Neural crest cell (in vitro differentiated cells): ENCODE measurements around the gene EPHA5. TPM values are rescaled to one million over a fixed set of nuclear protein-coding genes. Genes with fewer than 3 reads are reported as not detected.
"Not testable (repeated sequence)": the region's sequence is repeated elsewhere in the genome, so short reads cannot be mapped to it uniquely, and the experiment has no call there.

Source experiments
- DNase-seq: peaks from one replicate; pipeline ENCODE4 v3.0.0; 2021; ENCODE audit warnings: low read depth, mixed read lengths, low spot score
- H3K27ac Mint-ChIP-seq: one replicate; pipeline ENCODE4 v1.8.0; 2021; ENCODE audit warnings: mild to moderate bottlenecking, mixed read lengths; ENCODE audit not compliant: unreplicated experiment
- H3K27me3 Mint-ChIP-seq: 2 replicates; pipeline ENCODE4 v1.8.0; 2021; ENCODE audit warnings: low read depth, mild to moderate bottlenecking, mixed read lengths
- H3K36me3 Mint-ChIP-seq: 2 replicates; pipeline ENCODE4 v1.8.0; 2021; ENCODE audit warnings: low read depth, mild to moderate bottlenecking, mixed read lengths
- H3K4me1 Mint-ChIP-seq: 2 replicates; pipeline ENCODE4 v1.8.0; 2021; ENCODE audit warnings: mixed read lengths
- H3K4me3 Mint-ChIP-seq: one replicate; pipeline ENCODE4 v1.8.0; 2021; ENCODE audit warnings: mild to moderate bottlenecking, mixed read lengths
- H3K9me3 Mint-ChIP-seq: 2 replicates; pipeline ENCODE4 v1.8.0; 2021; ENCODE audit warnings: mixed read lengths
- total RNA-seq: library from RNA; stranded (reverse); gene quantifications from 2 replicates; pipeline ENCODE4 v1.2.1, GENCODE V29; 2021
- TF ChIP-seq, protein P1 (sequence below): fragments of 200-600 bp; sonication (generic); conservative IDR thresholded peaks from 2 replicates; pipeline ENCODE4 v1.5.0; 2021; ENCODE audit warnings: antibody characterized with exemption, mild to moderate bottlenecking

Gene EPHA5
- total RNA-seq, 1 donor from 2014 or later = 0.07 TPM

- Mint-ChIP-seq H3K27ac (no peak overlapping the region), H3K4me1 (no peaks in the 10 kb centered on the region), H3K4me3 (no peak overlapping the region), H3K36me3 (no peaks in the 10 kb centered on the region), H3K9me3 (no peaks in the 10 kb centered on the region), H3K27me3 (no peaks in the 10 kb centered on the region)
- DNase-seq = no peak
- TF ChIP-seq, protein P1, sequence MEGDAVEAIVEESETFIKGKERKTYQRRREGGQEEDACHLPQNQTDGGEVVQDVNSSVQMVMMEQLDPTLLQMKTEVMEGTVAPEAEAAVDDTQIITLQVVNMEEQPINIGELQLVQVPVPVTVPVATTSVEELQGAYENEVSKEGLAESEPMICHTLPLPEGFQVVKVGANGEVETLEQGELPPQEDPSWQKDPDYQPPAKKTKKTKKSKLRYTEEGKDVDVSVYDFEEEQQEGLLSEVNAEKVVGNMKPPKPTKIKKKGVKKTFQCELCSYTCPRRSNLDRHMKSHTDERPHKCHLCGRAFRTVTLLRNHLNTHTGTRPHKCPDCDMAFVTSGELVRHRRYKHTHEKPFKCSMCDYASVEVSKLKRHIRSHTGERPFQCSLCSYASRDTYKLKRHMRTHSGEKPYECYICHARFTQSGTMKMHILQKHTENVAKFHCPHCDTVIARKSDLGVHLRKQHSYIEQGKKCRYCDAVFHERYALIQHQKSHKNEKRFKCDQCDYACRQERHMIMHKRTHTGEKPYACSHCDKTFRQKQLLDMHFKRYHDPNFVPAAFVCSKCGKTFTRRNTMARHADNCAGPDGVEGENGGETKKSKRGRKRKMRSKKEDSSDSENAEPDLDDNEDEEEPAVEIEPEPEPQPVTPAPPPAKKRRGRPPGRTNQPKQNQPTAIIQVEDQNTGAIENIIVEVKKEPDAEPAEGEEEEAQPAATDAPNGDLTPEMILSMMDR = no peak
These were observed 332.9 kb downstream of the EPHA5 start for GRCh38 chr4:65337371-65337770.

GRCh38 chr4:65336465-65336864, 333.8 kb downstream of the EPHA5 start:
- Mint-ChIP-seq H3K4me1 (no peaks in the 10 kb centered on the region), H3K27me3 (no peaks in the 10 kb centered on the region), H3K36me3 (no peaks in the 10 kb centered on the region), H3K27ac (no peak overlapping the region), H3K4me3 (no peak overlapping the region), H3K9me3 (no peaks in the 10 kb centered on the region)
- TF ChIP-seq, protein P1 = no peak
- no peak for DNase-seq

- Mint-ChIP-seq H3K27me3 (no peaks in the 10 kb centered on the region), H3K27ac (no peak overlapping the region), H3K36me3 (no peaks in the 10 kb centered on the region), H3K4me1 (no peaks in the 10 kb centered on the region), H3K9me3 (no peaks in the 10 kb centered on the region), H3K4me3 (no peak overlapping the region)
- DNase-seq = no peak
- TF ChIP-seq, protein P1 = no peak
These were observed 353.8 kb downstream of the EPHA5 start for GRCh38 chr4:65316534-65316933.

- H3K36me3 Mint-ChIP-seq = no peaks in the 10 kb centered on the region
- TF ChIP-seq, protein P1 = no peak
- H3K4me3 Mint-ChIP-seq = peak overlapping the region; percentile 20
- no peak for DNase-seq
- peaks cover 5% of the 10 kb centered on the region for H3K9me3 Mint-ChIP-seq
- H3K4me1 Mint-ChIP-seq = peaks cover 8% of the 10 kb centered on the region
- no peak overlapping the region for H3K27ac Mint-ChIP-seq
- H3K27me3 Mint-ChIP-seq = no peaks in the 10 kb centered on the region
These were observed 359.2 kb downstream of the EPHA5 start for GRCh38 chr4:65311120-65311519.

DNA sequence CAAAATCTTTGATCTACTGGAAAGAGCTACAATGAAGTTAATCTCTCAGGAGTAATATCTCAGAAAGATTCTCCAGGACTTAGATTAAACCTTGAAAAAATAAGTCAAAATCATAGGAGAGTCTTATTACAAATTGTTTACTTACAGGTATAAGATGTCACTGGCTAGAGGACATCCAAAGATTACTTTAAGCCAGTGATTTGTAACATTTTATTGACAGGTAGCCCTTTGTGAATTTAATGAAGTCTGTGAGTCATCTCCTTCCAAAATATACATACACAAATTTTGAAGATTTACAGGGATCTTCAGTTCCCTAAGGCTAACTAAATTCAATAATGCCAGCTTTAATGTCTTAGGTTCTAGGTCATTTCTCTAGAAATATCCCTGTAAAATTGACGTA, 359.7 kb downstream of the EPHA5 start:
- Mint-ChIP-seq H3K9me3 (peaks cover 5% of the 10 kb centered on the region), H3K4me1 (peaks cover 8% of the 10 kb centered on the region), H3K36me3 (no peaks in the 10 kb centered on the region), H3K27me3 (no peaks in the 10 kb centered on the region), H3K27ac (no peak overlapping the region), H3K4me3 (no peak overlapping the region)
- DNase-seq = no peak
- TF ChIP-seq, protein P1 = no peak

GRCh38 chr4:65308626-65309025, 361.7 kb downstream of the EPHA5 start:
- H3K4me1 Mint-ChIP-seq, H3K4me3 Mint-ChIP-seq, DNase-seq, H3K27ac Mint-ChIP-seq, H3K9me3 Mint-ChIP-seq, H3K36me3 Mint-ChIP-seq, H3K27me3 Mint-ChIP-seq: not testable (repeated sequence)
